ENCODE measurements around the gene ADAMTS9. TPM values are rescaled to one million over a fixed set of nuclear protein-coding genes. Genes with fewer than 3 reads are reported as not detected.

Gene ADAMTS9
- total and polyA plus RNA-seq, 8 donors = 5.5 to 107 (median 30.5) TPM

DNA sequence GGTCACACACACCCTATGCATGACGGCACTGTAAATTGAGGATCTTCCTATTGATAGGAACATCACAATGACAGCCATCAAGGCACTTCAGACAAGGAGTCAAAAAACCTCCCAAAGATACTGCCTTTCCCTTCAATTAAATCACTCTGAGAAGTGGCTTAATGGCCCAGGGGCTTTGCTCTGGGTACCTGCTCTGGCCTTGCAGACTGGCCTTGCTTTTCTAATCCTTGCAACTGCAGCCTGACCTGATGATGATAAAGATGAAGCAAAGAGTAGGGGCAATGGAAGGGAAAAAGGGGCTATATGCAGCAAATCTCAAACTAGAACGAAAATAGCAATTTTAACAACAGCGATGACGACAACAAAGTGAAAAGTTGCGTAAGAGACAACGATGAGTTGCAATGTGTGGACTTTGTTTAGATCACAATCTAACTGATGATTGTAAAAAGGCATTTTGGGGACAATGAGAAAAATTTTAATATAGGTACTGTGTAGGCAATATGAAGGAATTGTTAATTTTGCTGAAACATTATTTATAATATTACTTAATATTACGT is 14.6 kb downstream of the ADAMTS9 start:
- Histone ChIP-seq H3K4me3 (no peak overlapping the region), H3K4me1 (peaks cover 0 to 19% (median 8%) of the 10 kb centered on the region in 4 donors), H3K9me3 (no peaks in the 10 kb centered on the region), H3K36me3 (peaks cover 0 to 2% (median 0%) of the 10 kb centered on the region in 4 donors), H3K27me3 (no peaks in the 10 kb centered on the region), H3K27ac (no peak overlapping the region)
- DNase-seq = no peak
- intact Hi-C loops (cut with DNase I; ENCODE audit: low total_unique reads) = no loop called here
- WGBS, 5 donors = 92 to 94% (median 94%) methylated on average over 7 of the region's 7 CpGs
- TF ChIP-seq CTCF (IDR thresholded peaks at IDR 0.05) = no peak

GRCh38 chr3:64668582-64669510 is 19.0 kb downstream of the ADAMTS9 start:
- peaks cover 0 to 35% (median 21%) of the 10 kb centered on the region in 4 donors for H3K4me1 ChIP-seq
- no peak for DNase-seq
- no peaks in the 10 kb centered on the region for H3K36me3 ChIP-seq
- no peaks in the 10 kb centered on the region for H3K9me3 ChIP-seq
- intact Hi-C loops (cut with DNase I; ENCODE audit: low total_unique reads) = no loop called here
- whole genome bisulfite sequencing, 5 donors = 79 to 87% (median 82%) methylated on average over 10 of the region's 10 CpGs
- peak overlapping the region in 3 of 5 donors; percentile 37 to 65 (median 47) for H3K27ac ChIP-seq
- no peak overlapping the region for H3K4me3 ChIP-seq
- no peaks in the 10 kb centered on the region for H3K27me3 ChIP-seq
- TF ChIP-seq POLR2A (IDR thresholded peaks at IDR 0.05) (no peak), CTCF (IDR thresholded peaks at IDR 0.05) (no peak)

DNA sequence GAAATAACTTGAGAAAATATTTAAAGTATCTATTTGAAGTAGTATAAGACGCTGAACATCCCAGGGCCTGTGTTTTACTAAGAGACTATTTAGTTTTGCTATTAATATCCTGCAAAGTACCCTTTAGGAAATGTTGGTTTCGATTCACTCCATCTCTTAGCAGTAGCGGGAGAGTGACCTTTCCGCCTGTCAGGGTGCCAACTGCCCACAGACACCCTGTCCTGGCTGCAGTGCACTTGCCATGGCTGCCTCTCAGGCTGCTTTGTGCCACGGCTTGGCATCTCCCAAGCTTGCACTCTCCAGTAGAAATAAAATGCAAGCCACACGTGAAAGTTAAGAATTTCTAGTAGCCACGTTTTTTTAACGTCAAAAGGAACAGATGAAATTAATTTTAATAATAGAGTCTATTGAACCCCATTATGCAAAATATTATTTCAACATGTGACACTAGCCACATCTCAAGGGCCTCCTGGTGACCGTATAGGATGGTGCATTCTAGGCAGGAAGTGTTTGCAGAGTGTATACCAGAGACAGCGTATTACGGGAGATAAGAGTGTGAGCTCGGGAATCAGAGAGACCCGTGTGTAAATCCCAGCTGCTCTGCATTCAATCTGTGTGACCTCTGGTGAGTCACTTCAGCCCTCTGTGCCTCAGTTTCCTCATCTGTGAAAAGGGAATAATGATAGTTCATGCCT is 19.8 kb downstream of the ADAMTS9 start:
- H3K27me3 ChIP-seq = no peaks in the 10 kb centered on the region
- no peak overlapping the region for H3K4me3 ChIP-seq
- TF ChIP-seq POLR2A (IDR thresholded peaks at IDR 0.05) (no peak), EP300 (IDR thresholded peaks at IDR 0.05) (no peak), CTCF (IDR thresholded peaks at IDR 0.05) (no peak), POLR2AphosphoS5 (IDR thresholded peaks at IDR 0.05) (no peak)
- peak overlapping the region in 3 of 5 donors; percentile 37 to 65 (median 47) for H3K27ac ChIP-seq
- intact Hi-C loops (cut with DNase I; ENCODE audit: low total_unique reads) = no loop called here
- H3K36me3 ChIP-seq = no peaks in the 10 kb centered on the region
- no peak for DNase-seq
- peaks cover 0 to 35% (median 21%) of the 10 kb centered on the region in 4 donors for H3K4me1 ChIP-seq
- no peaks in the 10 kb centered on the region for H3K9me3 ChIP-seq
- 61 to 77% (median 66%) methylated on average over 13 of the region's 13 CpGs for WGBS, 5 donors

- 79 to 87% (median 83%) methylated on average over 6 of the region's 6 CpGs for WGBS, 5 donors
- Histone ChIP-seq H3K36me3 (no peaks in the 10 kb centered on the region), H3K9me3 (peaks cover 0 to 5% (median 0%) of the 10 kb centered on the region in 4 donors), H3K27me3 (no peaks in the 10 kb centered on the region), H3K4me3 (no peak overlapping the region), H3K4me1 (peaks cover 0 to 35% (median 21%) of the 10 kb centered on the region in 4 donors), H3K27ac (peak overlapping the region in 2 of 5 donors; percentile 28 to 65)
- intact Hi-C loops (cut with DNase I; ENCODE audit: low total_unique reads) = no loop called here
- TF ChIP-seq POLR2A (IDR thresholded peaks at IDR 0.05) (no peak), POLR2AphosphoS5 (IDR thresholded peaks at IDR 0.05) (no peak), EP300 (IDR thresholded peaks at IDR 0.05) (no peak)
- no peak for DNase-seq
Measured at GRCh38 chr3:64667138-64667537, 20.7 kb downstream of the ADAMTS9 start.
